Tibial artery (tissue), 4 donors: ENCODE results near the gene CD72.

Experiments used
- DNase-seq, 2 donors: peaks; one replicate each; pipeline ENCODE4 v3.0.0-alpha.2; 2019
- H3K27ac ChIP-seq, 2 donors: fragments of 200-600 bp; sonication (generic) in 1 of 2; 1 replicate in 1 of 2; 2 replicates in 1 of 2; pipeline ENCODE4 v1.5.1; 2018 to 2019; ENCODE audit warnings: mild to moderate bottlenecking in 1 of 2
- H3K27me3 ChIP-seq, 2 donors: fragments of 200-600 bp; sonication (generic) in 1 of 2; one replicate each; pipeline versions ENCODE4 v1.5.1 to v1.6.0; 2016 to 2019
- H3K36me3 ChIP-seq, 3 donors: fragments of 200-600 bp; sonication (generic) in 2 of 3; one replicate each; pipeline ENCODE4 v1.5.1; 2016 to 2019; ENCODE audit warnings: mild to moderate bottlenecking in 2 of 3
- H3K4me1 ChIP-seq, 4 donors: fragments of 200-600 bp; sonication (generic) in 2 of 4; 1 replicate in 3 of 4; 2 replicates in 1 of 4; pipeline ENCODE4 v1.5.1; 2016 to 2019
- H3K4me3 ChIP-seq, 2 donors: fragments of 200-600 bp; sonication (generic) in 1 of 2; 1 replicate in 1 of 2; 2 replicates in 1 of 2; pipeline ENCODE4 v1.5.1; 2018 to 2019; ENCODE audit warnings: mild to moderate bottlenecking in 2 of 2
- H3K9me3 ChIP-seq, 3 donors: fragments of 200-600 bp; sonication (generic) in 1 of 3; one replicate each; pipeline ENCODE4 v1.5.1; 2016 to 2019
- CTCF ChIP-seq, 2 experiments: fragments of 200-600 bp in 1 of 2; fragments of 450-650 bp in 1 of 2; IDR thresholded peaks; one replicate each; pipeline ENCODE4 v1.5.1; 2017 to 2019; ENCODE audit warnings: antibody characterized with exemption in 2 of 2, mild to moderate bottlenecking in 1 of 2, moderate library complexity in 1 of 2
- intact Hi-C: fragments of 100-400 bp; cut with DNase I; formaldehyde crosslinking; loops from one replicate; pipeline ENCODE4 v1.15.0; 2023; ENCODE audit warnings: low total_unique reads

Gene CD72

DNA sequence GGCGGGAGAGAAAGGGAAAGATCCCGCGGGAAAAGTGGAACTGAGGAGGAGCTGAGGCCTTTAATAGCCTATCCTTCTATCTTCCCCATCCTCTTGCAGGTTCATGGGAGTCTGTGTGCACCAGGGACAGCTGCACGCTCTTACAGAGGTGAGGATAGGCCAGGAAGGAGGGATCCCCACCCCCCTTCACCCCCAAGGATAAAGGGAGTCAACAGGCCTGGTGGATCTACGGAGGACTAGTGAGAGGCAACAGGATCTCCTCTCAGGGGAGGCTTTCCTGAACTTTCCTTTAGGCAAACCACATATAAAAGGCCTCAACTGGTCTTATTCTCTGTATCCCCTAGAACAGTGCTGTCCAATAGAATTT lies 12.1 kb downstream of the CD72 start:
- TF ChIP-seq CTCF (IDR thresholded peaks at IDR 0.05): no peak
- peaks cover 5 to 29% (median 27%) of the 10 kb centered on the region in 4 donors for H3K4me1 ChIP-seq
- DNase-seq: no peak
- H3K4me3 ChIP-seq: peak overlapping the region; percentile 84 to 94
- no peaks in the 10 kb centered on the region for H3K9me3 ChIP-seq
- H3K36me3 ChIP-seq: peaks cover 19 to 35% (median 20%) of the 10 kb centered on the region in 3 donors
- peak overlapping the region; percentile 91 to 94 for H3K27ac ChIP-seq
- intact Hi-C loops: loop anchor here (5.0 kb wide), 1 partner anchor 36 kb away; no protein-coding TSS in a partner anchor
- H3K27me3 ChIP-seq: no peaks in the 10 kb centered on the region

DNA sequence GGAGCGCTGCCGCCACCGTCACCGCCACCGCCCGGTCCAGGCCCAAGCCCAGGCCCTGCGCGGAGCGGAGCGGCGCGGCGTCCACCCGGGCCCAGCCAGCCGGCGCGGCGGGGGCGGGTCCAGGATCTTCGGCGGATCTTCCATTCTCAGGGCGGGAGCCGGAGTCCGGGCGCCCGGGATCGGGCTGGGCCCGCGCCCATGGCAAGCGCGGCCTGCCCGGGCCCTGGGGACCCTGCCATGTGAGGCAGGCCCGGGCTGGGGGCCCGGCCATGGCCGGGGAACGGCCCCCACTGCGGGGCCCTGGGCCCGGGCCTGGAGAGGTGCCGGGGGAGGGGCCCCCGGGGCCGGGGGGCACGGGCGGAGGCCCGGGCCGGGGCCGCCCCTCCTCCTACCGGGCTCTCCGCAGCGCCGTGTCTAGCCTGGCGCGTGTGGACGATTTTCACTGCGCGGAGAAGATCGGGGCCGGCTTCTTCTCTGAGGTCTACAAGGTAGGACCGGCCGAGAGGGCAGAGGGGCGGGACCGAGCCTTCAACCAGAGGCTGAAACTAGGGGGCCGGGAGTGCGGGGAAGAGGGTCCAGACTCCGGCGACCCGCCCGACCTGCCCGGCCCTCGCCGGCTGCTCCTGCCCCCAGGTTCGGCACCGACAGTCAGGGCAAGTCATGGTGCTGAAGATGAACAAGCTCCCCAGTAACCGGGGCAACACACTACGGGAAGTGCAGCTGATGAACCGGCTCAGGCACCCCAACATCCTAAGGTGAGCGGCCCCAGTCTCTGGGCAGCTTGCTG lies 12.7 kb downstream of the CD72 start:
- H3K27me3 ChIP-seq: no peaks in the 10 kb centered on the region

GRCh38 chr9:35604578-35605350 lies 13.4 kb downstream of the CD72 start, which contains the start of gene TESK1:
TESK1 (plus strand) TSS chr9:35605262; CDS start chr9:35605620, 358 bp downstream.
- Histone ChIP-seq H3K36me3 (peaks cover 17 to 27% (median 18%) of the 10 kb centered on the region in 3 donors), H3K4me1 (peaks cover 5 to 28% (median 26%) of the 10 kb centered on the region in 4 donors), H3K4me3 (peak within 1 kb of the TSS; percentile 84 to 94), H3K9me3 (no peaks in the 10 kb centered on the region), H3K27me3 (no peaks in the 10 kb centered on the region), H3K27ac (peak within 1 kb of the TSS; percentile 91 to 94)
- peak; percentile 59 to 88 for DNase-seq
- intact Hi-C loops: loop anchor here (5.0 kb wide), 1 partner anchor 38 kb away; no protein-coding TSS in a partner anchor
- TF ChIP-seq CTCF (IDR thresholded peaks at IDR 0.05): no peak

More for the DNA sequence above, 12.7 kb downstream of the CD72 start:
- intact Hi-C loops: loop anchor here (5.0 kb wide), 1 partner anchor 37 kb away; no protein-coding TSS in a partner anchor
- no peak for TF ChIP-seq CTCF (IDR thresholded peaks at IDR 0.05)
- Histone ChIP-seq H3K9me3 (no peaks in the 10 kb centered on the region), H3K4me3 (peak overlapping the region; percentile 84 to 94), H3K36me3 (peaks cover 19 to 35% (median 20%) of the 10 kb centered on the region in 3 donors), H3K4me1 (peaks cover 5 to 29% (median 26%) of the 10 kb centered on the region in 4 donors), H3K27ac (peak overlapping the region; percentile 91 to 94)
- DNase-seq: peak in 1 of 2 donors; percentile 42

DNA sequence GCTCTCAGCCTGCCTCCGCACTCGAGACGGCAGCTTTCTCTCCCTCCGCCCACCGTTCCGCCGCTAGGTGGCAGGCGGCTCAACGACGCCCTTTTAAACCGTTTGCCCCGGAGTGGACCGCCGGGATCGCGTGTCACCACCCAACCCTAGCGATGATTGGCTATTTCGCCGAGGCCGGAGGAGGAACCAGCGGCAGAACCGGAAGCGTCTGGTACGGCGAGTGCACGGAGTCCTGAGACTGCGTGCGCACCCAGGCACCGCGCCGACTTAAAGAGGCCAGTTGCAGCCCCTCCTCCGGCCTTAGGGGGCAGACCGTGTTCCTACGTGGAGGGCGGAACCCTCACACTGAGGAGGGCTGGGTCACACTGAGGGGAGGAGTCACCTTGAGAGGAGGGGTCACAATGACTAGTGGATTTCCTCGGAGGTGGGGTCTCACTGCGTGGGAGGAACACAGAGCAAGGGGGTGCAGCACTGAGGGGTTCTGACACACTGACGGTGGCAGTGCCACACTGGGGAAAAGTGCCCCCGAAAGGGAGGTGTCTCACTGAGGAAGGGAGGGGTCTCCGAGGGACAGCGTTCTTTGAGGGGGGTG lies 14.1 kb downstream of the CD72 start:
- Histone ChIP-seq H3K9me3 (no peaks in the 10 kb centered on the region), H3K27me3 (no peaks in the 10 kb centered on the region), H3K27ac (peak overlapping the region; percentile 91 to 94), H3K4me1 (peaks cover 5 to 27% (median 26%) of the 10 kb centered on the region in 4 donors), H3K36me3 (peaks cover 10 to 21% (median 12%) of the 10 kb centered on the region in 3 donors), H3K4me3 (peak overlapping the region; percentile 84 to 94)
- peak; percentile 99 to 100 for DNase-seq
- TF ChIP-seq CTCF (IDR thresholded peaks at IDR 0.05): peak; percentile 96 to 99
- intact Hi-C loops: no loop called here

DNA sequence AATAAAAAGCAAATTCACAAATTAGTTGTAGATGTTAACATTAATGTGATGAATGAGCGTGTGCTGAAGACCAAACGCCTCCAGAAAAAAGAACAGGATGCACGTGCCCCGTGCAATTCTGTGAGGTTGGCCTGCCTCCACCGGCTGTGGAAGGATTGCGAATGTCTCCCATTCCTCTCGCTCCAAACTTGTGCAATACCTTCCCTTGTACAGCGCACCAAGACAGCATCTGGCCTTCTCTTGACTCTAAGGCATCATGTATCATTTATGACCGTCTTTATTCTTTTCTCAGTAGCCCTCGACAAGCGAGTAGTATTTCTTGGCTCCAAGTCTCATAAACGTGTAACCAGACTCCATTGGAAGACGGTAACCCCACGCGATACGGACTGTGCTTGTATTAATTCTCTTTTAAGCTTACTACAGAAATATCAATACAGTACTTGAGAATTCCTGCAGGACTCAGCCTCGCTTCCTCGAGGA lies 14.7 kb downstream of the CD72 start:
- Histone ChIP-seq H3K27me3 (no peaks in the 10 kb centered on the region), H3K27ac (peak overlapping the region; percentile 84 to 94), H3K4me1 (peaks cover 5 to 27% (median 26%) of the 10 kb centered on the region in 4 donors), H3K36me3 (peaks cover 5 to 15% (median 6%) of the 10 kb centered on the region in 3 donors), H3K9me3 (no peaks in the 10 kb centered on the region), H3K4me3 (peak overlapping the region; percentile 48 to 94)
- intact Hi-C loops: no loop called here
- peak; percentile 90 to 94 for DNase-seq
- no peak for TF ChIP-seq CTCF (IDR thresholded peaks at IDR 0.05)
